Glutamatergic neuron (in vitro differentiated cells): ENCODE measurements around the gene PSMD5. TPM values are rescaled to one million over a fixed set of nuclear protein-coding genes. Genes with fewer than 3 reads are reported as not detected.

ENCODE experiments used
- DNase-seq: peaks from one replicate; pipeline ENCODE4 v3.0.0; 2022
- H3K27ac Mint-ChIP-seq: one replicate; pipeline ENCODE4 v1.8.0; 2020; ENCODE audit warnings: mild to moderate bottlenecking, mixed read lengths, inconsistent platforms; ENCODE audit not compliant: unreplicated experiment
- H3K27me3 Mint-ChIP-seq: one replicate; pipeline ENCODE4 v1.8.0; 2020; ENCODE audit warnings: mild to moderate bottlenecking, moderate library complexity, mixed read lengths, inconsistent platforms; ENCODE audit not compliant: unreplicated experiment
- H3K36me3 Mint-ChIP-seq: one replicate; pipeline ENCODE4 v1.8.0; 2020; ENCODE audit warnings: mild to moderate bottlenecking, mixed read lengths, inconsistent platforms; ENCODE audit not compliant: unreplicated experiment
- H3K4me1 Mint-ChIP-seq: one replicate; pipeline ENCODE4 v1.8.0; 2020; ENCODE audit warnings: mild to moderate bottlenecking, low read depth, mixed read lengths, inconsistent platforms; ENCODE audit not compliant: unreplicated experiment
- H3K4me3 Mint-ChIP-seq: one replicate; pipeline ENCODE4 v1.8.0; 2020; ENCODE audit warnings: mild to moderate bottlenecking, mixed read lengths, inconsistent platforms; ENCODE audit not compliant: unreplicated experiment
- H3K9me3 Mint-ChIP-seq: one replicate; pipeline ENCODE4 v1.8.0; 2020; ENCODE audit warnings: mild to moderate bottlenecking, moderate library complexity, mixed read lengths, inconsistent platforms; ENCODE audit not compliant: unreplicated experiment
- CTCF ChIP-seq: fragments of 200-600 bp; sonication (generic); IDR thresholded peaks from one replicate; pipeline ENCODE4 v1.5.0; 2021; ENCODE audit not compliant: partially characterized antibody, unreplicated experiment
- total RNA-seq: library from RNA; stranded (reverse); fragmentation: NEBNext Ultra II Directional; extraction: Animal tissue kit (Norgen Biotek cat#: 25700); gene quantifications from one replicate; pipeline ENCODE4 v1.2.1, GENCODE V29; 2021; ENCODE audit not compliant: unreplicated experiment

PSMD5 gene
- total RNA-seq, 1 donor from 2014 or later = 48.5 TPM

- H3K27ac Mint-ChIP-seq = no peak overlapping the region
- DNase-seq = no peak
- no peaks in the 10 kb centered on the region for H3K27me3 Mint-ChIP-seq
- H3K4me1 Mint-ChIP-seq = peaks cover 4% of the 10 kb centered on the region
- TF ChIP-seq CTCF = no peak
- H3K36me3 Mint-ChIP-seq = no peaks in the 10 kb centered on the region
- no peaks in the 10 kb centered on the region for H3K9me3 Mint-ChIP-seq
- no peak overlapping the region for H3K4me3 Mint-ChIP-seq
Measured at GRCh38 chr9:120768886-120769285, 73.8 kb downstream of the PSMD5 start.

- no peak overlapping the region for H3K4me3 Mint-ChIP-seq
- no peak overlapping the region for H3K27ac Mint-ChIP-seq
- DNase-seq = no peak
- H3K36me3 Mint-ChIP-seq = no peaks in the 10 kb centered on the region
- no peak for TF ChIP-seq CTCF
- H3K9me3 Mint-ChIP-seq = no peaks in the 10 kb centered on the region
- no peaks in the 10 kb centered on the region for H3K27me3 Mint-ChIP-seq
- peaks cover 4% of the 10 kb centered on the region for H3K4me1 Mint-ChIP-seq
Measured at GRCh38 chr9:120768247-120768646, 74.5 kb downstream of the PSMD5 start.

GRCh38 chr9:120767451-120767850, 75.3 kb downstream of the PSMD5 start:
- H3K27ac Mint-ChIP-seq = no peak overlapping the region
- no peaks in the 10 kb centered on the region for H3K9me3 Mint-ChIP-seq
- peaks cover 4% of the 10 kb centered on the region for H3K4me1 Mint-ChIP-seq
- DNase-seq = no peak
- H3K36me3 Mint-ChIP-seq = no peaks in the 10 kb centered on the region
- H3K27me3 Mint-ChIP-seq = no peaks in the 10 kb centered on the region
- no peak overlapping the region for H3K4me3 Mint-ChIP-seq
- TF ChIP-seq CTCF = no peak

Other genes starting within 250 kb of the PSMD5 start
- gene MEGF9, start 128.5 kb downstream of the PSMD5 start, total RNA-seq = 25.4 TPM
- 67.2 TPM for gene FBXW2, start 49.5 kb downstream of the PSMD5 start, total RNA-seq
- 18.9 TPM for gene PHF19, start 34.3 kb upstream of the PSMD5 start, total RNA-seq
- 1.6 TPM for gene TRAF1, start 83.9 kb upstream of the PSMD5 start, total RNA-seq
- 1.0 TPM for gene C5, start 207.4 kb upstream of the PSMD5 start, total RNA-seq
- gene CNTRL, start 232.0 kb upstream of the PSMD5 start, total RNA-seq = 9.5 TPM